Fibroblast of lung (primary cell): ENCODE data around the gene KCNIP1. TPM values are rescaled to one million over a fixed set of nuclear protein-coding genes. Genes with fewer than 3 reads are reported as not detected.

Experiments
- DNase-seq, 2 donors: peaks; one replicate each; pipeline versions ENCODE4 v3.0.0 to v3.0.0-alpha.2; 2010; ENCODE audit warnings: low read depth in 2 of 2
- H2AFZ ChIP-seq: 2 replicates; pipeline ENCODE4 v1.5.1; 2012; ENCODE audit warnings: low read length, control low read depth, inconsistent platforms
- H3K27ac ChIP-seq: 2 replicates; pipeline ENCODE4 v1.5.1; 2011; ENCODE audit warnings: low read length, control low read depth; ENCODE audit not compliant: insufficient read depth
- H3K27me3 ChIP-seq: 2 replicates; pipeline ENCODE4 v1.5.1; 2011; ENCODE audit warnings: mild to moderate bottlenecking, low read length; ENCODE audit not compliant: control insufficient read depth, insufficient read depth
- H3K36me3 ChIP-seq: 2 replicates; pipeline ENCODE4 v1.5.1; 2011; ENCODE audit warnings: low read length; ENCODE audit not compliant: control insufficient read depth, insufficient read depth
- H3K4me1 ChIP-seq: 2 replicates; pipeline ENCODE4 v1.5.1; 2011; ENCODE audit warnings: low read length; ENCODE audit not compliant: control insufficient read depth, insufficient read depth; ENCODE audit errors: extremely low read depth
- H3K4me2 ChIP-seq: 2 replicates; pipeline ENCODE4 v1.5.1; 2011; ENCODE audit warnings: low read length, control low read depth; ENCODE audit not compliant: insufficient read depth; ENCODE audit errors: extremely low read depth
- H3K4me3 ChIP-seq, 4 experiments: fragments of 200-600 bp in 1 of 4; sonication (generic) in 1 of 4; replicated peaks in 1 of 4; 2 replicates each; pipeline ENCODE4 v1.5.1; 2011 to 2016; ENCODE audit warnings: low read length in 4 of 4, low read depth in 3 of 4, mild to moderate bottlenecking in 3 of 4, control low read depth in 2 of 4, inconsistent platforms in 1 of 4, mixed read lengths in 1 of 4; ENCODE audit not compliant: insufficient read depth in 1 of 4; ENCODE audit errors: control extremely low read depth in 1 of 4
- H3K79me2 ChIP-seq: 2 replicates; pipeline ENCODE4 v1.5.1; 2012; ENCODE audit warnings: mild to moderate bottlenecking, low read length, inconsistent platforms; ENCODE audit not compliant: control insufficient read depth, insufficient read depth
- H3K9ac ChIP-seq: 2 replicates; pipeline ENCODE4 v1.5.1; 2011; ENCODE audit warnings: mild to moderate bottlenecking, low read length, control low read depth; ENCODE audit not compliant: insufficient read depth
- H3K9me3 ChIP-seq: 2 replicates; pipeline ENCODE4 v1.5.1; 2012; ENCODE audit warnings: low read depth, low read length; ENCODE audit not compliant: control insufficient read depth, insufficient read depth
- H4K20me1 ChIP-seq: 2 replicates; pipeline ENCODE4 v1.5.1; 2011; ENCODE audit warnings: low read length; ENCODE audit not compliant: control insufficient read depth, insufficient read depth; ENCODE audit errors: extremely low read depth
- EZH2 ChIP-seq: IDR thresholded peaks from 2 replicates; pipeline ENCODE4 v1.5.1; 2012; ENCODE audit warnings: low read length, control low read depth, mild to moderate bottlenecking; ENCODE audit errors: missing control alignments
- polyA plus RNA-seq, 2 donors: library from polyadenylated mRNA; depleted of rRNA in 1 of 2; stranded (reverse) in 1 of 2; unstranded in 1 of 2; fragments of >200 nt; gene quantifications; 2 replicates each; pipeline ENCODE4 v1.2.1, GENCODE V29; 2011 to 2012; ENCODE audit warnings: missing spikeins in 1 of 2
- total RNA-seq: library from RNA; depleted of rRNA; stranded (reverse); fragments of >200 nt; gene quantifications from 2 replicates; pipeline ENCODE4 v1.2.1, GENCODE V29; 2014
- TF ChIP-seq, protein P1 (sequence below), 2 donors: IDR thresholded peaks in 1 of 2; conservative IDR thresholded peaks in 1 of 2; 1 replicate in 1 of 2; 2 replicates in 1 of 2; pipeline ENCODE4 v1.5.1; 2011 to 2012; ENCODE audit warnings: low read length in 2 of 2, control low read depth in 1 of 2, inconsistent platforms in 1 of 2, low read depth in 1 of 2, mild to moderate bottlenecking in 1 of 2

The KCNIP1 gene
- total and polyA plus RNA-seq, 2 donors (not counting 1 experiment from before 2014, with no cell fraction given), result not detected

DNA sequence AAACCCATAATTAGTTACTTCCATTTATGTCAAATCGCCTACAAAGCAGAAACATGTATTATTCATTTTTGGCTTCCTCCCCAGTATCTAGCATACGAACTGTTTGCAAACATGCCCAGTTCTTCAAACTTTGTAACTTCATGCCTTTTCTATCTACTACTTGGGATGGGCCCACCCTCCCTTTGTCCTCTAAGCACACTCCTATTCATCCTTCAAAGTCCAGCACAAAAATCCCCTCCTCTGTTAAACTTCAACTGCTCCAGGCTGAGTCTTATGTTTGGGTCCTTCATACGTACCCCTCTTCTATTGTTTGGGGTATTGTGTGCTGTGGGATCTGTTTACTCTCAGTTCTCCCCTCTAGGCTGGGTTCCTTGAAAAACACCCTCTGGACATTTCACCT, 55.5 kb downstream of the KCNIP1 start:
- TF ChIP-seq, protein P1, sequence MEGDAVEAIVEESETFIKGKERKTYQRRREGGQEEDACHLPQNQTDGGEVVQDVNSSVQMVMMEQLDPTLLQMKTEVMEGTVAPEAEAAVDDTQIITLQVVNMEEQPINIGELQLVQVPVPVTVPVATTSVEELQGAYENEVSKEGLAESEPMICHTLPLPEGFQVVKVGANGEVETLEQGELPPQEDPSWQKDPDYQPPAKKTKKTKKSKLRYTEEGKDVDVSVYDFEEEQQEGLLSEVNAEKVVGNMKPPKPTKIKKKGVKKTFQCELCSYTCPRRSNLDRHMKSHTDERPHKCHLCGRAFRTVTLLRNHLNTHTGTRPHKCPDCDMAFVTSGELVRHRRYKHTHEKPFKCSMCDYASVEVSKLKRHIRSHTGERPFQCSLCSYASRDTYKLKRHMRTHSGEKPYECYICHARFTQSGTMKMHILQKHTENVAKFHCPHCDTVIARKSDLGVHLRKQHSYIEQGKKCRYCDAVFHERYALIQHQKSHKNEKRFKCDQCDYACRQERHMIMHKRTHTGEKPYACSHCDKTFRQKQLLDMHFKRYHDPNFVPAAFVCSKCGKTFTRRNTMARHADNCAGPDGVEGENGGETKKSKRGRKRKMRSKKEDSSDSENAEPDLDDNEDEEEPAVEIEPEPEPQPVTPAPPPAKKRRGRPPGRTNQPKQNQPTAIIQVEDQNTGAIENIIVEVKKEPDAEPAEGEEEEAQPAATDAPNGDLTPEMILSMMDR (conservative IDR thresholded peaks at IDR 0.05 in 1 of 2, IDR thresholded peaks at IDR 0.05 in 1 of 2; ENCODE audit: low read depth in 1 of 2, low read length in 2 of 2), result no peak
- TF ChIP-seq EZH2, result no peak
- no peak overlapping the region for H3K9ac ChIP-seq

DNA sequence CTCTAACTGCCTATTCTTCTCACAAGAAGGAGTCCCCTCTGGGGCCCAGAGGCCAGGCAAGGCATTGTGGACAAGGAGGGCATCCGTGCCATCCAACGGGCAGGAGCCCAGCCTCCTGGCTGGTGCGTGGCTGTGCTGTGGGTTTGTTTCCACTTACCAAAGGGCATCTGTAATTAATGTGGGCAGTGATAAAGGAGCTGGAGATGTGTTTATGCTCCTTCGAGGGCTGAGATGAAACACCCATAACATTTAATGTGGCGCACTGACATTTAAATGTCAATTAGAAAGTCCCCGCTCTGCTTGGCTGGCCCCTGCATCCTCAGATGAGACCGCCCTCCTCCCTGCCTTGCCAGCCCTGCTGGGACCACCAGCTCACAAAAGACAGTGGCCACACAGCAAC, 57.1 kb downstream of the KCNIP1 start:
- no peak for DNase-seq
- Histone ChIP-seq H2AFZ (no peak overlapping the region), H3K27me3 (no peaks in the 10 kb centered on the region), H3K79me2 (no peaks in the 10 kb centered on the region), H3K9ac (no peak overlapping the region), H3K4me1 (no peaks in the 10 kb centered on the region), H3K9me3 (no peaks in the 10 kb centered on the region), H3K27ac (no peak overlapping the region), H3K4me3 (no peak overlapping the region), H3K4me2 (no peak overlapping the region), H4K20me1 (no peaks in the 10 kb centered on the region), H3K36me3 (no peaks in the 10 kb centered on the region)
- TF ChIP-seq, protein P1 (conservative IDR thresholded peaks at IDR 0.05 in 1 of 2, IDR thresholded peaks at IDR 0.05 in 1 of 2; ENCODE audit: low read depth in 1 of 2, low read length in 2 of 2), result no peak
- no peak for TF ChIP-seq EZH2

More for the DNA sequence above, 55.5 kb downstream of the KCNIP1 start:
- no peak overlapping the region for H3K4me3 ChIP-seq
- no peak overlapping the region for H3K27ac ChIP-seq
- no peaks in the 10 kb centered on the region for H3K4me1 ChIP-seq
- H3K4me2 ChIP-seq, result no peak overlapping the region
- no peaks in the 10 kb centered on the region for H3K9me3 ChIP-seq
- no peaks in the 10 kb centered on the region for H3K27me3 ChIP-seq
- no peaks in the 10 kb centered on the region for H3K36me3 ChIP-seq
- no peaks in the 10 kb centered on the region for H4K20me1 ChIP-seq
- H3K79me2 ChIP-seq, result no peaks in the 10 kb centered on the region
- no peak for DNase-seq
- no peak overlapping the region for H2AFZ ChIP-seq

DNA sequence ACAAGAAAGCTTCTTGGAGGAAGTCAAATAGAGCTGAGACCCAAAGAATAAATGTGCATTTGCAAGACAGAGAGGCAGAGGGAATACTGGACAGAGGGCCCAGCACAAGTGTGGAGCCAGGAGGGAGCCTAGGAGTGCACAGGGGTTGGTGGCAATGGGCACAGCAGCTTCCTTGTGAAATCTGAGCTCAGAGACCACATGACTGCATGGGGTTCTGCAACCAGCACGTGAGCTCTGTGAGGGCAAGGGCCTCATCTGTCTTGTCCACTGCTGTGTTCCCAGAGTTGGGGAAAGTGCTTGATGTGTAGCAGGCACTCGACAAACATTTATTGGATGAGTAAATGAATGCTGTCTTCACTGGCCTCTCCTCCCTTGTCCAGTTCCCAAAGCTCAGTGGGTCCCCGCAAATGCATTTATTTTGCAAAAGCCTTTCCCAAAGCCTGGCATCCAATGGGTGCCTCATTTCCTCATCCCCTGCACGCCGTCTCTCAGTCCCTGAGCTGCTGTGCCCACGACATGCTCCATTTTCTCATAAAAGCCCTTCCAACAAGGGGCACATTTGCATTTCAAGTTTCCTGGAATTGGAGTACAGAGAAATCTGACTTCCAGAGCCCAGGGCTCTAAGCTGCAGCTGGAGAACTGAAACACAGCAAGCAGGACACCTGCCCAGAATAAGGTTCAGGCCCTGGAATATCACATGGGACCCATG, 58.5 kb downstream of the KCNIP1 start:
- Histone ChIP-seq H3K79me2 (no peaks in the 10 kb centered on the region), H4K20me1 (no peaks in the 10 kb centered on the region), H3K4me2 (no peak overlapping the region), H3K36me3 (no peaks in the 10 kb centered on the region), H2AFZ (no peak overlapping the region), H3K4me1 (no peaks in the 10 kb centered on the region), H3K27ac (no peak overlapping the region), H3K27me3 (no peaks in the 10 kb centered on the region), H3K4me3 (no peak overlapping the region), H3K9ac (no peak overlapping the region), H3K9me3 (no peaks in the 10 kb centered on the region)
- no peak for DNase-seq
- no peak for TF ChIP-seq EZH2
- TF ChIP-seq, protein P1 (conservative IDR thresholded peaks at IDR 0.05 in 1 of 2, IDR thresholded peaks at IDR 0.05 in 1 of 2; ENCODE audit: low read depth in 1 of 2, low read length in 2 of 2), result no peak
